ENCODE measurements around the gene CHST15. TPM values are rescaled to one million over a fixed set of nuclear protein-coding genes. Genes with fewer than 3 reads are reported as not detected.

CHST15 gene
- total RNA-seq, 1 experiment from 2014 or later, result not detected

GRCh38 chr10:123998197-123999141, 94.9 kb downstream of the CHST15 start:
- no peak for DNase-seq (ENCODE audit: low spot score)

GRCh38 chr10:123997486-123998196, 95.8 kb downstream of the CHST15 start:
- no peak for DNase-seq (ENCODE audit: low spot score)

GRCh38 chr10:123997013-123997412, 96.4 kb downstream of the CHST15 start:
- no peak for DNase-seq (ENCODE audit: low spot score)

DNA sequence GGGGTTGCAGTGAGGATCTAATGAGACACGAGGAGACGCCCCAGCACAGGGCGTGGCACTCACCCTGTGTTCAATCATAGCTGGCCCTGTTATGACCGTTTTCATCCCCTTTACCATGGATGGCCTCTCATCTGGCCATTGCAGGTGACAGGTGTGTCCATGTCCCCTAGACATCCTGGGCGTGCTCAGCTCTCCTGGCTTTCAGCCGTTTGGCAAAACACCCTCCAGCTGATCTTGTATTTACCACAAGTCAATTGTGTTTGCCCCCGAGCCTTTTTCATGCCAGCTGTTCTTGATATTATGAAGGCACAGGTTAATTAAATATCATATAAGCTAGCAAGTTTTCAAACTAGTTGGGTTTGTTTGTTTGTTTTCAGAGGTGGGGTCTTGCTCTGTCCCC, 97.1 kb downstream of the CHST15 start:
- no peak for DNase-seq (ENCODE audit: low spot score)

DNA sequence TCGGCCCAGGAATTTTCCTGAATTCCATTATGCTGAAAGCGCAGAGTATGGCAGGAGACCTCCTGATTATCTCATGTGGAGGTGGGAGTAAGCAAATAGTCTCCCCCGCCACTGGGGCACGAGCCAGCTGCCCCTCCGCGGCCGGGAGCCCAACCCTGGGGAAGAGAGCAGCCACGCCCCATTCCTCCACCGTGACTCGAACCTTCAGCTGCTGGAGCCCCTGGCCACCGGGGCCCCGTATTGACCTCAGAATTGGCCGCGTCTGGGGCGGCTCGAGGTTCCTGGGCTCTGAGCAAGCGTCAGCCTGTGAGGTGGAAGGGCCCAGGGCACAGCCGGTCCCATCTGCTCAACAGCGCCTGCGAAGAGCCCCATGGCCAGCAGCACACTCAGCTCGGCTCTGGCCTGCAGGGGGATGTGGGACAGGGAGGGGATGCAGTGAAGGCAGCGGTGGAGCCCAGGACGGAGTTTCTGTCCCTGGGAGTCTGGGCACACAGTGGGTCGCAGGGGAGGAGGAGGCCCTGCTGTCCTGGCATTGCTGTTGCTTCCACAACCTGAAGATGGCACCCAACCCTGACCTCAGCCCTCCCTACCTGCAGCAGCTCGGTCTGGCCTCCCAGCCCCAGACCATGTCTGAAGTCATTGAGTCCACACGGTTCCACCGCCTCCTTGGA, 97.8 kb downstream of the CHST15 start:
- peak; percentile 53 for DNase-seq (ENCODE audit: low spot score)

GRCh38 chr10:123995082-123995460, 98.3 kb downstream of the CHST15 start:
- DNase-seq (ENCODE audit: low spot score), result no peak

DNA sequence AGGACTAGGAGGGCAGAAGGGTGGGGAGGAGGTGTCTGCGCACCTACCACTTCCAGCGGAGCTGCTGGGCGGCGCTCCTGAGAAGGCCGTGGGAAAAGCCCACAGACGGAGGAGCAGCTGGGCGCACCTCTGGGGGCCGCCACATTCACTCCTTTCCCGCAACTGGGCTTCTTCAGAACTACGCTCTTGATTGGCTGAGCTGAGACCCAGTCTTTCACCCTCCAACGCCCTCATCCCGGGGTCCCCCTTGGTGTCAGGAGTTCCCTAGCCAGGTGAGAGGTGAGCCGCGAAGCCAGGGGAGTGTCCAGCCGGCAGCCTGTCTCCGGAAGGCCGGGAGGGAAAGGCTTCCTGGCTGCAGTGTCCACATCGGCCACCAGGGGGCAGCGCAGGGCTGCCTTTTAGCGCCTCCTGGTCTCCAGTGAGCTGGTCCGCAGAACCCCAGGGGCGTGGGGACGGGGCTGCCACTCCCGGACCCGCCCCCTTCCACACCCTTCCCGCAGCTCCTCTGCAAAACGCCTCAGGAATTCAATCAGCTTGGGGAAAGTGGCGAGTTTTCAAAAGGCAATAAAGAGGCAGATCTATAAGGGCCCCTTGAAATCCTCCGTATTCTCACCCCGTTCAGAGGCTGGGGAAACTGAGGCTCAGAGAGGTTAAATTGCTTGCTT, 98.8 kb downstream of the CHST15 start:
- DNase-seq (ENCODE audit: low spot score), result peak; percentile 87

DNA sequence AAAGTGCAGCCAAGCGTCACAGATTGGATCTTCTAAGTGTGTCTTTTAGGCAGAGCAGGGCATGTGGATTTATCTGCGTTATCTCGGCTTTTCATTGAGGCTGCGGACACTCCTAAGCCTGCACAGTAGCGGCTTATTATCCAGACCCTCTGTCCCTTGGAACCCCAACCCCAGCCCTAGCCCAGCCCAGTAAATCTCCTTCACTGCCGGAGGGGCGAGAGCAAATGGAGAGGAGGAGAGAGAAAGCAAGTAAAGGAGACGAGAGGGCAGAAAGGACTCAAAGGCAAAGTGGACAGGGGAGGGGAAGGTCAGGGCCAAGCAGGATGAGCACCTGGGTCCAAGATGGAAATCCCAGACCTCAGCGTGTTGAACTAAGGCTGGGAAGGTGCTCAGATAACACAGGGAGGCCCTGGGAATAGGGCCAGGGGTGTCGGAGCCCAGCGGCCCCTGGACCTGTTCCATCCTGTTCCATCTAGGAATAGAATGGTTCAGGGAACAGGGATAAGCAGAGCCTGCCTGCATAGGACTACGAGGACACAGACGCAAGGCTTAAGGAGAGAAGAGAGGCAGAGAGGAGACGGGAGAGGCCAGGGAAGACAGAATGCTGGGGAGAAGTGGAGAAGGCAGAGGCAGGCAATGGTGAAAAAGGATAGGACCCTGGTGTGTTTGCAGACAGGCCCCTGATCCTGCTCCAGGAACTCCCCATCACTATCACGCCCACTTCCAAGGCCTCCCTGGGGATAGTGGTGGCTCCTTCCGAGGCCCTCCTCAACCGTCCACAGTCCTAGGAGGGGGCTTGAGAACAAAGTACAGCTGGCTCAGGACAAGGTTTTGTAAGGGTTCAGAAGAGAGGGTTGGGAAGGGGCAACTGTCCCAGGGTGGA, 99.6 kb downstream of the CHST15 start:
- no peak for DNase-seq (ENCODE audit: low spot score)

DNA sequence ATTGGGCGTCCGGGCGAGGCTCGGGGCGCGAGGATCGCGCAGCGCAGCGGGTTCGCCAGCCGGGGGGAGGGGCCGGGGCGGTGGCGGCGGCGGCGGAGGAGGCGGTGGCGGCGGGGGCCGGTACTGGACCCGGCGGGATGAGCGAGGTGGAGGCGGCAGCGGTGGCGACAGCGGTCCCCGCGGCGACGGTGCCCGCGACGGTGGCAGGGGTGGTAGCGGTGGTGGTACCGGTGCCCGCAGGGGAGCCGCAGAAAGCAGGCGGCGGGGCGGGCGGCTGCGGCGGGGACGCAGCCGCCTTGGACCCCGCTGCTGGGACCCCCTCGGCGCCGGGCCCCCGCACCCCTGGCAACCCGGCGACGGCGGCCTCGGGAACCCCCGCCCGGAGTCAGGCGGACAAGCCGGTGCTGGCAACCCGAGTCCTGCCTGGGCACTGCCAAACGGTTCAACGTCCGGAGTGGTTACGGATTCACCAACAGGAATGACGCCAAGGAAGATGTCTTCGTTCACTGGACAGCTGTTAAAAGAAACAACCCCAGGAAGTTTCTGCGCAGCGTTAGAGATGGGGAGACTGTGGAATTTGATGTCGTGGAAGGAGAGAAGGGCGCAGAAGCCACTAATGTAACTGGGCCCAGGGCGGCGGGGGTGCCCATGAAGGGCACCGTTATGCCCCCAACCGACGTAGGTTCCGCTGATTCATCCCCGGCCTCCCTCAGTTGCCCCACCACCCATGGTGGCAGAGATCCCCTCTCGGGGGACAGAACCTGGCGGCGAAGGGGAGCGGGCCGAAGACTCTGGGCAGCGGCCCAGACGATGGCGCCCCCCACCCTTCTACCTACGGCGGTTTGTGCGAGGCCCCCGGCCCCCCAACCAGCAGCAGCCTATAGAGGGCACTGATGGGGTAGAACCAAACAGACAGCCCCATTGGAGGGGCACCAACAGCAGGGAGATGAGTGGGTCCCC, 101.5 kb downstream of the CHST15 start:
- DNase-seq (ENCODE audit: low spot score), result no peak

DNA sequence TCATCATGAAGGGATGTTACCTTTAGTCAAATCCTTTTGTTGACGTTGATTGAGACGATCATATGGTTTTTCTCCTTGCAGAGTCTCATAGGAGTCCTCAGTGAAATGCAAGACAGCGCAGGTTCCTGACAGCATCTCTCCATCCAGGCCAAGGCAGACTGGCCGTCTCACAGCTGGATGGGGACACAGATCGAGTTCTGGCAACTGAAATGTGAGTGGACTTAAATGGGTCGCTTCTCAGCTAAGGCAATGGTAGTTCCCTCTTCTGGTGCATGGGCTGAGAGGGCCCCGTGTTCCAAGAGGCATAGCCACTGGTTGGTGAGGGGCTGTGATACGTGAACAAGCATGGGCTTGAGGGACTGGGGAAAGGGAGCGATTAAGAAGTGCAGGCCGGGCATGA, 102.5 kb downstream of the CHST15 start:
- DNase-seq (ENCODE audit: low spot score), result no peak

DNA sequence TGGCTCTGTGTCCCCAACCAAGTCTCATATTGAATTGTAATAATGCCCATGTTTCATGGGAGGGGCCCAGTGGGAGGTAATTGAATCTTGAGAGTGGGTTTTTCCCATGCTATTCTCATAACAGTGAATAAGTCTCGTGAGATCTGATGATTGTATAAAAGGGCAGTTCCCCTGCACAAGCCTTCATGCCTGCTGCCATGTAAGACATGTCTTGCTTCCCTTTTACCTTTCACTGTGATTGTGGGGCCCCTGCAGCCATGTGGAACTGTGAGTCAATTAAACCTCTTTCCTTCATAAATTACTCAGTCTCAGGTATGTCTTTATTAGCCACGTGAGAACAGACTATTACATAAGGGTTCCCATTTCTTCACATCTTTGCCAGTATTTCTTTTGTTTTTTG, 104.7 kb downstream of the CHST15 start:
- no peak for DNase-seq (ENCODE audit: low spot score)

GRCh38 chr10:123986736-123987135, 106.7 kb downstream of the CHST15 start:
- no peak for DNase-seq (ENCODE audit: low spot score)

DNA sequence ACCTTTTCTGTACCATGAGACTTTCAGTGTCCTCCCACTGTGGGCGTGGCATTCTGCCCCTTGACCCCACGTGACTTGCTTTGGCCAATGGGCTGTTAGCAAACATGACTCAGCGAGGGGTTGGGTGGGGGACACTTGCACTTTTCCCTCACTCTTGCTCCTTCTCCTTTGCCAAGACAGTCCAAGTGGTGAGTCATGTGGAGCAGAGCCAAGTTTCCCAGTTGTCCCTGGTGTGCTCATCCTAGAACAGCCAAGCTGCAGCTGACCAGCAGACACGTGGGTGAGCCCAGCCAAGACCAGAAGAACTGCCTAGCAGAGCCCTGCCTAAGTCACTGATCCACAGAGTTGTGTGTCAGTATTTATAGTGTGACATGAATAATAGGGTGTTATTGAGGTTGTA, 119.0 kb downstream of the CHST15 start:
- DNase-seq (ENCODE audit: low spot score), result peak; percentile 34

DNA sequence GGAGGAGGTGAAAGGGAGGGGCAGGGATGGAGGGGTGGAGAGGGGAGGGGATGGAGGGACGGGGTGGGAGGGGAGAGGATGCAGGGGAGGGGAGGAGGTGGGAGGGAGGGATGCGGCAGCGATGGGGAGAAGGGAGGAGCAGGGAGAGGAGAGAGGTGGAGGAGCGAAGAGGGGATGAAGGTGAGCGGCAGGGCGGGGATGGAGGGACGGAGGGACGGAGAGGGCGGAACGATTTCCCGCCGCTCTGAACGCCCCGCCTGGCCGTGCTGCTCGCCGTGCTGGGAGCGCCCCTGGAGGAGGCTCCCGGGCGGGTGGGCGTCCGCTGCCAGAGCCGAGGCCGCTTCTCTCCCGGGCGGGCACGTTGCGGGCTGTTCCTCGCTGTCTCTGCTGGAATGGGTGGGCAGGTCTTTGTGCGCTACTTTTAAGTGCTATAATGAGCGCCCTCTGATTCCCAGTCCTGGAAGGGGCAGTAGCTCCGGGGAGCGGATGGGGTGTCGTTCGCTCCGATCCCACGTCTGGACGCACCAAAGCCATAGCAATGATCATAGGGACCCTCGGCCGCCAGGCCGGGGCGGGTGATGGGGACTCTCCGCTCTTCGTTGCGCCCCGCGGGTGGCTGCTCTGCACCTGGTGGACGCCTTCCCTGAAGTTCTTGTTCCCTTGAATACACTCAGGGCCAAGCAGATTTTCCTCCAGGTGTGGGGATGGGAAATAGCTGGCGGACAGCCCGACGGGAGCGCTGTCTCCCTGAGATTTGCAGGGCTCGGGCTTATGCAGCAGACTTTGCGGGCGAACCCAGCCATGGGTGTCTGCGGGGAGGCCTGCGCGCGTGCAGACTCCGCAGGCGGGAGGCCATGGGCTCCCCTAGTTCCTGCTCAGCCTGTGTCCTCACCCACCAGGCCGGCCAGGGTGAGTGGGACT, 120.7 kb downstream of the CHST15 start:
- no peak for DNase-seq (ENCODE audit: low spot score)

DNA sequence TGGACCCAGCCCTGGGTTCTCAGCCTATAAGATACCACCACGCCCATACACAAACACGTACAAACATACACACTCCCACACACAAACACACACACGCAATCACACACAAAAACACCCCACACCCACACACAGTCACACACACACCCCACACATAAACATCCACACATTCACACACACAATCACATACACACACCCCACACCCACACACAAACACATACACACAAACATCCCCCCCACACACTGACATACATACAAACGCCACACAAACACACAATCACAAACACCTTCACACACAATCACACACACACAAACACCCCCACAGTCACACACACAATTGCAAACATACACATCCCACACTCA, 122.5 kb downstream of the CHST15 start:
- no peak for DNase-seq (ENCODE audit: low spot score)

GRCh38 chr10:123970207-123970926, 123.0 kb downstream of the CHST15 start:
- DNase-seq (ENCODE audit: low spot score), result no peak

GRCh38 chr10:123967626-123968243, 125.7 kb downstream of the CHST15 start:
- DNase-seq (ENCODE audit: low spot score), result peak; percentile 60

DNA sequence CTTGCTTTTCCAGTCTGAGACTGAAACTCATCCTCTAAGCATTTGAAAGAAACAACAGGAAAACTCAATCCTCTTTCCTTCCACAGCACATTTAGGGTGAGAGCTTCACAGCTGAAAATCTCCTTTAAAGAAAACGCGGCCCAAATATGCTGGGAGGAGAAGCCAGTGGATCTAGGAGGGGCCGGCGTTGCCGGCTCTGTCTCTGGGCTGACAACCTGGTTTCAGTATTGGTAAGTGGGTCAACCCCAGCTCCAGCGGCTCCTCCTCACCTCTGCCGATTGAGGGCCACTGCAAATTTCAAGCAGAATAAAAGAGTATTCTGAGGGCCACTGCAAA, 126.5 kb downstream of the CHST15 start:
- no peak for DNase-seq (ENCODE audit: low spot score)
